ENCODE data around the gene DNAJB6.
"Not testable (repeated sequence)": the region's sequence is repeated elsewhere in the genome, so short reads cannot be mapped to it uniquely, and the experiment has no call there.

Gene DNAJB6

DNA sequence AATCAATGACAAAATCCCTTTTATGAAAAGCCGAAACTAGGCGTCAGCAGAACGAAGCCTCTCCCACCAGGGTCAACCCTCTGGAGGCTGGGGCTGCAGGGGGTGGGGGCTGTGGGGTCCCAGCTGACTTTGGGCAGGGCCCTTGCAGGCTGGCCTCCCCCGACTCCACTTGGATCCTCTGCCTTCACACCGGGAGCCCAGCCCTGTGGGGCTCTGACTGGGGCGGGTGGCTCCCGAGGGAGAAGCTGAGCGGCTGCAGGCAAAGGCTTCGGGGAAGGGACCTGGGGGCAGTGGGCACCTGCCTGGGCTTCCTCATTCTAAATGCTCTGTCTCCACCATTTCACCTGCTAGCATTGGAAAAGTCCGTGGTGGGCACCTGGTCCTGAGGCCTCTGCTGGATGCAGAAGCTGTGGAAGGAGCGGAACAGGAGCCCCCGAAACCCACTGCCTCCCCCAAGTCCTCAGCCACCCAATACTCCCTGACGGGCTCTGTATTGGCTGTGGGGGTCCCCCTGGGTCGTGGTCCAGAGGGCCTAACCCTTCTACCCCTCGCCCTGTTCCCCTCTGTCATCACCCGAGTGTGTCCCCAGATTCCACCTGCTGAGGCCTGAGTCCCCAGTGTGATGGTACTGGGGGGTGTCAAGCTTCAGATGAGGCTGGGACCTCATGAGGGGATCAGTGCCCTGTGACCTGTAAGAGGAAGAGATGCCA is 108.6 kb downstream of the DNAJB6 start:
- DNase-seq: no peak

DNA sequence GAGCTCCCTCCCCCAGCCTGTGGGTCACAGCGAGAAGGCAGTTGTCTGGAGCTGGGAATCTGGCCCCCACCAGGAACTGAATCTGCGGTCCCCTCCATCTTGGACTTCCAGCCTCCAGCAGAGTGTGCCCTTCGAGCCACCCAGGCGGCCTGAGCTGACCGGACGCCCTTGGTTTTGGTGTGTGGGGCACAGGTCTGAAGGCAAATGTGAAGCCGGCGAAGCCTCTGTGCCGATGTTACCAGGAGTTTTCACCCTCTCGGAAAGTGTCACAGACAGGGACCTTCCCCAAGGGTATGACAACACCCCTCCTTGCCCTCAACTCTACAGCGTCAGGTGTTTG is 109.1 kb downstream of the DNAJB6 start:
- DNase-seq: no peak

DNA sequence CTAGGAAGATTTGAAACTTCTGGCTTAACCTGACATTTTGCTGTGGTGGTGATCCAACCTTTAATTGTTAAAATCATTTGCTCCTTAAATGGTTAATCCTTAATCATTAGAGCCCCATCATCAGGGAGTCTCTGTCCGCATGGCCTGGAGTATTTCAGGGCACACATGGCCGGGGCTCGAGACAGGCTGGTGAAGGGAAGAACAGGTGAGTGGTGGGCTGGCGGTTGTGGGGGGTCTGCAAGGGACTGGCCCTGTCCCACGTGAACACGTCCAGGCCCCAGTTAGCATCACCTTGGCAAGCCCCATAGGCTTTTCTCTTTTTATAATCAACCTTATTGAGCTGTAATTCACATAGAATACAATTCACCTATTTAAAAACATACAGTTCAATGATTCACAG is 109.5 kb downstream of the DNAJB6 start:
- no peak for DNase-seq

GRCh38 chr7:157454003-157454402 is 117.2 kb downstream of the DNAJB6 start:
- not testable (repeated sequence) for DNase-seq

GRCh38 chr7:157457355-157458253 is 120.8 kb downstream of the DNAJB6 start:
- no peak for DNase-seq

GRCh38 chr7:157458254-157458633 is 121.4 kb downstream of the DNAJB6 start:
- DNase-seq: no peak

GRCh38 chr7:157459966-157460365 is 123.2 kb downstream of the DNAJB6 start:
- no peak for DNase-seq

GRCh38 chr7:157460721-157461120 is 123.9 kb downstream of the DNAJB6 start:
- no peak for DNase-seq

GRCh38 chr7:157461573-157462418 is 125.0 kb downstream of the DNAJB6 start:
- peak; percentile 51 for DNase-seq

DNA sequence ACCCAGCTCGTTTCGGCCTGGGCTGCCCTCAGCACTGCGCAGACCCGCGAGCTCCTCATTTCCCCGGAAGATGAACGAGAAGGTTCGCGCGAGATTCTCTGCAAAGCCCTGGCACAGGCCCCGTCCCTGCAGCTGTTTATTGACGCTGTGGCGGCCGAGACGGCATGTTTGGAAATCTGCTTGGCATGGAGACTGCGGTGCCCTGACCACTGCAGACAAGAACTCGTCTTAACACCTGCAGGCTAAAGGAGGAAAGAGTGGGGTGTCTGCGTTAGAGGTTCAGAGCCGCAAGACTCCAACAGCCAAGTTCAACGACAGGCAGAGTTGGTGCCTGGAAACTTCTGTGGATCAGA is 125.6 kb downstream of the DNAJB6 start:
- peak; percentile 52 for DNase-seq

GRCh38 chr7:157462840-157463239 is 126.0 kb downstream of the DNAJB6 start:
- no peak for DNase-seq

GRCh38 chr7:157463245-157463644 is 126.4 kb downstream of the DNAJB6 start:
- DNase-seq: no peak

GRCh38 chr7:157464111-157464970 is 127.5 kb downstream of the DNAJB6 start:
- DNase-seq: no peak

GRCh38 chr7:157464971-157465886 is 128.4 kb downstream of the DNAJB6 start:
- DNase-seq: no peak

- no peak for DNase-seq
Observed at GRCh38 chr7:157465891-157466866, 129.4 kb downstream of the DNAJB6 start.

DNA sequence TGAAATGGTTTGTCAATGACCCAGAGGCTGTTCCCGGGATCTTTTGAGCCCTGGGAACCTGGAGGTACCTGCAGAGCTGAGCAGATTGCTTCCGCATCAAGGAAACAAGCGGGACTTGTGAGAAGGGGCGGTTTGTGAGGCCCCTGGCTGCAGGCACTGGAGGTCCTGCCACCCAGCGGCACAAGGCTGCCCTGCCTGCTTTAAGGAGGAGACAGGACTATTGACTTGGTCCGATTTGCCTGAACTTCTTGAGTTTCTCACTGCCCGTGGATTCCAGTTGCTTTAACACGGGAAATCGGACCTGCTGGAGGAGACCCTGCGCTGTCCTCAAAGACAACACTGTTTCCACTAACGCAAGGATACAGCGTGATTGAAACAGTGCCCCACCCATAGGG is 130.1 kb downstream of the DNAJB6 start:
- DNase-seq: no peak

Measured in NCI-H146 (cell line).